Mesenchymal stem cell (in vitro differentiated cells and primary cell): ENCODE data around the gene MICAL3.

Experiments used
- DNase-seq: peaks from one replicate; pipeline ENCODE4 v3.0.0-alpha.2; 2013
- H2AFZ ChIP-seq: one replicate; pipeline ENCODE4 v1.6.1; 2013; ENCODE audit warnings: low read depth, mild to moderate bottlenecking, control low read depth, inconsistent platforms, low read length, moderate library complexity
- H2AK5ac ChIP-seq: 2 replicates; pipeline ENCODE4 v1.6.1; 2013; ENCODE audit warnings: low read length, moderate library complexity, mild to moderate bottlenecking, inconsistent platforms; ENCODE audit not compliant: severe bottlenecking
- H2BK120ac ChIP-seq: one replicate; pipeline ENCODE4 v1.6.1; 2013; ENCODE audit warnings: low read depth, mild to moderate bottlenecking, inconsistent platforms, low read length, moderate library complexity
- H2BK12ac ChIP-seq, 2 experiments: one replicate each; pipeline ENCODE4 v1.6.1; 2013; ENCODE audit warnings: inconsistent platforms in 2 of 2, low read length in 2 of 2, mild to moderate bottlenecking in 2 of 2, moderate library complexity in 2 of 2, control low read depth in 1 of 2
- H2BK15ac ChIP-seq: one replicate; pipeline ENCODE4 v1.6.1; 2013; ENCODE audit warnings: mild to moderate bottlenecking, low read depth, inconsistent platforms; ENCODE audit not compliant: poor library complexity, severe bottlenecking
- H2BK5ac ChIP-seq: 2 replicates; pipeline ENCODE4 v1.6.1; 2013; ENCODE audit warnings: low read depth, mild to moderate bottlenecking, low read length, control low read depth, inconsistent platforms; ENCODE audit not compliant: poor library complexity, severe bottlenecking
- H3K14ac ChIP-seq, 2 experiments: one replicate each; pipeline ENCODE4 v1.6.1; 2013; ENCODE audit warnings: inconsistent platforms in 2 of 2, low read length in 2 of 2, control low read depth in 1 of 2, mild to moderate bottlenecking in 1 of 2, moderate library complexity in 1 of 2
- H3K18ac ChIP-seq, 2 experiments: one replicate each; pipeline ENCODE4 v1.6.1; 2013; ENCODE audit warnings: inconsistent platforms in 2 of 2, low read length in 2 of 2, control low read depth in 1 of 2, low read depth in 1 of 2, mild to moderate bottlenecking in 1 of 2
- H3K23ac ChIP-seq, 2 experiments: one replicate each; pipeline ENCODE4 v1.6.1; 2013; ENCODE audit warnings: inconsistent platforms in 2 of 2, low read length in 2 of 2, mild to moderate bottlenecking in 2 of 2, moderate library complexity in 2 of 2, control low read depth in 1 of 2
- H3K27ac ChIP-seq: 2 replicates; pipeline ENCODE4 v1.5.1; 2013; ENCODE audit warnings: mild to moderate bottlenecking, moderate library complexity, low read length, control low read depth, inconsistent platforms; ENCODE audit not compliant: poor library complexity, severe bottlenecking
- H3K27me3 ChIP-seq, 2 experiments: 2 replicates each; pipeline versions ENCODE4 v1.6.1 to v1.7.0; 2013; ENCODE audit warnings: low read length in 2 of 2, mild to moderate bottlenecking in 2 of 2, moderate library complexity in 2 of 2, control low read depth in 1 of 2, inconsistent platforms in 1 of 2; ENCODE audit not compliant: control insufficient read depth in 1 of 2, insufficient read depth in 1 of 2
- H3K36me3 ChIP-seq, 2 experiments: 2 replicates each; pipeline versions ENCODE4 v1.6.1 to v1.7.0; 2013; ENCODE audit warnings: low read length in 2 of 2, control low read depth in 1 of 2, inconsistent platforms in 1 of 2, low read depth in 1 of 2, mild to moderate bottlenecking in 1 of 2; ENCODE audit not compliant: insufficient read depth in 2 of 2, control insufficient read depth in 1 of 2
- H3K4ac ChIP-seq, 2 experiments: one replicate each; pipeline ENCODE4 v1.6.1; 2013; ENCODE audit warnings: inconsistent platforms in 2 of 2, low read length in 2 of 2, mild to moderate bottlenecking in 2 of 2, moderate library complexity in 2 of 2, control low read depth in 1 of 2, low read depth in 1 of 2
- H3K4me1 ChIP-seq: 2 replicates; pipeline ENCODE4 v1.6.1; 2013; ENCODE audit warnings: low read depth, low read length, control low read depth; ENCODE audit not compliant: control insufficient read depth, insufficient read depth
- H3K4me2 ChIP-seq: 2 replicates; pipeline ENCODE4 v1.6.1; 2013; ENCODE audit warnings: low read length, mild to moderate bottlenecking, inconsistent platforms; ENCODE audit not compliant: poor library complexity, severe bottlenecking
- H3K4me3 ChIP-seq, 2 experiments: 2 replicates each; pipeline versions ENCODE4 v1.5.1 to v1.7.0; 2013; ENCODE audit warnings: low read length in 2 of 2, mild to moderate bottlenecking in 2 of 2, control low read depth in 1 of 2, low read depth in 1 of 2; ENCODE audit not compliant: insufficient read depth in 1 of 2
- H3K79me1 ChIP-seq: replicated peaks from 2 replicates; pipeline ENCODE4 v1.6.1; 2013; ENCODE audit warnings: mild to moderate bottlenecking, control low read depth, low read length, inconsistent platforms; ENCODE audit not compliant: poor library complexity, severe bottlenecking
- H3K9ac ChIP-seq: 2 replicates; pipeline ENCODE4 v1.7.0; 2013; ENCODE audit warnings: mild to moderate bottlenecking, low read length, moderate library complexity
- H3K9me3 ChIP-seq: 2 replicates; pipeline ENCODE4 v1.7.0; 2013; ENCODE audit warnings: mild to moderate bottlenecking, low read length; ENCODE audit not compliant: control insufficient read depth
- H4K8ac ChIP-seq: one replicate; pipeline ENCODE4 v1.6.1; 2013; ENCODE audit warnings: inconsistent platforms, mild to moderate bottlenecking, low read length, moderate library complexity
- H4K91ac ChIP-seq: one replicate; pipeline ENCODE4 v1.6.1; 2013; ENCODE audit warnings: mild to moderate bottlenecking, low read length, inconsistent platforms
- WGBS: methylation state at CpG from one replicate; pipeline ENCODE4 v1.1.7; 2013; ENCODE audit warnings: mixed read lengths; 5-methylcytosine and 5-hydroxymethylcytosine counted together

MICAL3 gene

DNA sequence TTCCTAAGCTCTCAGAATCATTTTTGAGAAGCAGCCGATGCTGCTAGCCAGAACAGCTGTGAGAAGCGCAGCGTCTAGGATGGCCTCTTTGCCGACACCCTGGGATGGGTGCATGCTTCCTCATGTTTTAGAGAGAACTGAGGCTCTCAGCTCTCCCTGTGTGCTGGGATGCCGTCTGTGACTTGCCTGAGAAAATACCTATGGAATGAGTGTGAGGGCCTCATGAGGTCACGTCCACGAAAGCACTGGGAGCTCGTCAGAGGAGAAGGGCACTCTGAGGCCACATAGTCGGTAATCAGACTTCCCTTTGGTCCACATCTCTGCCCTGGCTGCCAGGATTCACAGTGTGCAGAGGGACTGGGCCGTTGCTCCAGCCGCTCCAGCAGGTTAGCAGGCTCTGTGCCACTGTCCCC is 54.7 kb downstream of the MICAL3 start:
- no peak overlapping the region for H3K14ac ChIP-seq
- H4K91ac ChIP-seq: peak overlapping the region; percentile 30
- no peak overlapping the region for H3K9ac ChIP-seq
- H3K27me3 ChIP-seq: no peaks in the 10 kb centered on the region
- H3K27ac ChIP-seq: peak overlapping the region; percentile 72
- peak; percentile 95 for DNase-seq
- H2AFZ ChIP-seq: no peak overlapping the region
- peak overlapping the region in 1 of 2 experiments; percentile 47 for H3K4ac ChIP-seq
- H2BK15ac ChIP-seq: no peak overlapping the region
- H3K9me3 ChIP-seq: no peaks in the 10 kb centered on the region
- peaks cover 0 to 20% of the 10 kb centered on the region in 2 experiments for H3K36me3 ChIP-seq
- WGBS: 43% methylated on average over 11 of the region's 11 CpGs
- H2BK120ac ChIP-seq: peak overlapping the region; percentile 1
- H3K4me1 ChIP-seq: peaks cover 49% of the 10 kb centered on the region
- H2BK12ac ChIP-seq: peak overlapping the region; percentile 4 to 73
- H3K79me1 ChIP-seq: no peaks in the 10 kb centered on the region
- H2BK5ac ChIP-seq: no peak overlapping the region
- H4K8ac ChIP-seq: peak overlapping the region; percentile 20
- peak overlapping the region; percentile 46 for H2AK5ac ChIP-seq
- H3K23ac ChIP-seq: no peak overlapping the region
- H3K4me2 ChIP-seq: peak overlapping the region; percentile 26
- H3K4me3 ChIP-seq: no peak overlapping the region
- peak overlapping the region; percentile 40 to 78 for H3K18ac ChIP-seq

DNA sequence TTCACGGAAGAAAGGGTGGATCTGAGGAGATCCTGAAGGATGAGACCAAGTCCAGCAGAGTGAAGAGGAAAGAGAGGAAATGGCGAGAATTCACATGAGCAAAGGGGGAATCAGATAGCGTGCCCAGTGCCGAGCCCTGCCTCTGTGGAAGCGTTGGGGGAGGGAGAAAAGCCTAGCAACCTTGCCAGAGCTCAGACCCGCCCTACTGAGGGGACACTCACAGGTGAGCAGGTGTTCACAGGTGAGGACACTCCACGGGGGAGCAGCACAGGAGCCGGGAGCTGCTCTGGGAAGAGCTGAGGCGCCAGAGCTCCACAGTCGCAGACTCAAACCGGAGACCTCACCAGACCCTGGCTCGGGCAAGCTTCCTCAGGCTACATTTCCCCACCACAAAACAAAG is 56.2 kb downstream of the MICAL3 start:
- no peak overlapping the region for H2AFZ ChIP-seq
- H2BK15ac ChIP-seq: no peak overlapping the region
- no peaks in the 10 kb centered on the region for H3K27me3 ChIP-seq
- H2BK12ac ChIP-seq: no peak overlapping the region
- no peak overlapping the region for H3K9ac ChIP-seq
- 98% methylated on average over 10 of the region's 12 CpGs for WGBS
- H3K14ac ChIP-seq: no peak overlapping the region
- H4K8ac ChIP-seq: no peak overlapping the region
- H3K79me1 ChIP-seq: no peaks in the 10 kb centered on the region
- peak overlapping the region; percentile 81 for H2AK5ac ChIP-seq
- peaks cover 0 to 10% of the 10 kb centered on the region in 2 experiments for H3K36me3 ChIP-seq
- no peak overlapping the region for H2BK120ac ChIP-seq
- no peak overlapping the region for H3K27ac ChIP-seq
- no peak overlapping the region for H2BK5ac ChIP-seq
- no peak overlapping the region for H4K91ac ChIP-seq
- H3K23ac ChIP-seq: no peak overlapping the region
- H3K18ac ChIP-seq: no peak overlapping the region
- peaks cover 54% of the 10 kb centered on the region for H3K4me1 ChIP-seq
- no peak overlapping the region for H3K4me3 ChIP-seq
- H3K9me3 ChIP-seq: no peaks in the 10 kb centered on the region
- no peak overlapping the region for H3K4me2 ChIP-seq
- DNase-seq: no peak
- H3K4ac ChIP-seq: no peak overlapping the region

DNA sequence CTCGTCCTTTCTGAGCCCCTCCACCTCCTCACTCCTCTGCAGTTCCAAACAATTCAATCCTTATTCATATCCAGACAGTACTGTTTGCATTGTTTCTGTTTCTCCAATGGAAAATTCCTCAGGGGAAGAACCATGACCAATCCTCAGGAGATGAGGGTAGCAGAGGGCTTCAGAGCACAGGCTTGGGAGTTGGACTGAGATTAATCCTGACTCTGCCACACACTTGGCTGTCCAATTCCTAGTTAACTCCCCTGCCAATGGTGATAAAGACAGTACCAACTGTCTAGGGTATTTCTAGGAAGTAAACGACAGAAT is 58.0 kb downstream of the MICAL3 start:
- no peak overlapping the region for H2AFZ ChIP-seq
- no peak overlapping the region for H3K4ac ChIP-seq
- no peaks in the 10 kb centered on the region for H3K9me3 ChIP-seq
- H3K79me1 ChIP-seq: no peaks in the 10 kb centered on the region
- H2BK120ac ChIP-seq: no peak overlapping the region
- H3K9ac ChIP-seq: no peak overlapping the region
- no peak overlapping the region for H3K14ac ChIP-seq
- no peak overlapping the region for H3K4me2 ChIP-seq
- 84% methylated on average over 1 of the region's 2 CpGs for WGBS
- H2BK12ac ChIP-seq: no peak overlapping the region
- no peak overlapping the region for H2BK15ac ChIP-seq
- peaks cover 0 to 17% of the 10 kb centered on the region in 2 experiments for H3K36me3 ChIP-seq
- peak overlapping the region; percentile 89 for H2AK5ac ChIP-seq
- no peak overlapping the region for H4K8ac ChIP-seq
- H3K27ac ChIP-seq: peak overlapping the region; percentile 32
- no peak overlapping the region for H3K23ac ChIP-seq
- H2BK5ac ChIP-seq: no peak overlapping the region
- DNase-seq: no peak
- no peak overlapping the region for H4K91ac ChIP-seq
- H3K27me3 ChIP-seq: no peaks in the 10 kb centered on the region
- no peak overlapping the region for H3K18ac ChIP-seq
- H3K4me1 ChIP-seq: peaks cover 48% of the 10 kb centered on the region
- no peak overlapping the region for H3K4me3 ChIP-seq

DNA sequence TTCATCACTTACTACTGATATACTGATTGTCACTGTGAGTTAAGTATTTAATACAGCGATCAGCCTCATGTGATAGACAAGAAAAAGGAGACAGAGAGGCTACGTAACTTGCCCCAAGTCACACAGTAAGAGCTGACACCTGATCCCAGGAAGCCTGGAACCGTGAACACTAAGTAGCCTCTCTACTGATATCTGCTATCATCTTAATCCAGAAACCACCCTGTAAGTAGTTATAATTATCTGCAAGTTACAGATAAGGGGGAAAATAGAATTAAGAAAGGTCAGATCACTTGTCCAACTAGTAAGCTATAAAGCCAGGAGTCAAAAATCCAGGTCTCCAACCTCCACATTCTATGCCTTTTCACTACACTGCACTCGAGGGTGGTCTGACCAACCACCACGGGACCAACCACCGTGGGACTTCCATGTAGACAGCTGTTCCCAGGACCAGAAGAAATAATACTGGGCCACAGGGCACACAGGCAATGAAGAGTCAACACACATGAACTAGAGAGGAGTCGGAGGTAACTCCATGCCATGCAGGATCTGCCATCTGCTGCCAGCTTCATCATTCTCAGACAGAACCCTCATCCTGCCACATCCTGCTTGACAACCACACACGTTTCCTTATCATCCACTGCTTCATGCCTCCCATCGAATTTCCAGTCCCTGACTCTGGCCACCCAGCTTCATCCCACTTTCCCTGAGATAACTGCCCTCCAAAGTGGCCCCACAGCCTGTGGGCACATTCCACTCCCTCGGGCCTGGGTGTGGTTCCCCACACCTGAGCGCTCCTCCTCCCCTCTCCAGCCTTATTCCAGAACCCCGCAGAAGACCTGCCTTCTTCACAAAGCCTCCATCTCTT is 58.6 kb downstream of the MICAL3 start:
- Histone ChIP-seq H2BK5ac (no peak overlapping the region), H3K4me1 (peaks cover 48% of the 10 kb centered on the region), H4K91ac (no peak overlapping the region), H3K23ac (no peak overlapping the region), H4K8ac (peak overlapping the region; percentile 24), H3K18ac (no peak overlapping the region), H3K9me3 (no peaks in the 10 kb centered on the region), H2BK12ac (no peak overlapping the region), H3K27me3 (no peaks in the 10 kb centered on the region), H3K36me3 (peaks cover 0 to 21% of the 10 kb centered on the region in 2 experiments), H2BK15ac (no peak overlapping the region), H3K4me3 (no peak overlapping the region), H3K27ac (peak overlapping the region; percentile 32), H2AK5ac (peak overlapping the region; percentile 89), H3K4ac (no peak overlapping the region), H3K9ac (no peak overlapping the region), H2AFZ (no peak overlapping the region), H3K79me1 (no peaks in the 10 kb centered on the region), H3K14ac (no peak overlapping the region), H2BK120ac (no peak overlapping the region), H3K4me2 (peak overlapping the region; percentile 17)
- no peak for DNase-seq
- WGBS: 88% methylated on average over 11 of the region's 12 CpGs
